WERI-Rb-1 (cell line): ENCODE data around the gene CYB5R3.

ENCODE experiments used
- DNase-seq: peaks from one replicate; pipeline ENCODE4 v3.0.0-alpha.2; 2020
- H3K27ac ChIP-seq: fragments of 250-450 bp; sonication (Bioruptor Pico); 2 replicates; pipeline ENCODE4 v1.5.1; 2020; ENCODE audit warnings: mild to moderate bottlenecking, moderate library complexity
- H3K27me3 ChIP-seq: fragments of 250-450 bp; sonication (Bioruptor Pico); 2 replicates; pipeline ENCODE4 v1.5.1; 2021; ENCODE audit warnings: mild to moderate bottlenecking, low read depth, moderate library complexity; ENCODE audit not compliant: insufficient read depth, severe bottlenecking
- H3K36me3 ChIP-seq: fragments of 250-450 bp; sonication (Bioruptor Pico); 2 replicates; pipeline ENCODE4 v1.5.1; 2020; ENCODE audit warnings: mild to moderate bottlenecking, moderate library complexity
- H3K4me3 ChIP-seq: 2 replicates; pipeline ENCODE4 v1.5.1; 2011; ENCODE audit warnings: low read depth, mild to moderate bottlenecking, control low read depth, low read length
- H3K9me3 ChIP-seq: fragments of 250-450 bp; sonication (Bioruptor Pico); 2 replicates; pipeline ENCODE4 v1.5.1; 2021; ENCODE audit warnings: mild to moderate bottlenecking, moderate library complexity; ENCODE audit not compliant: severe bottlenecking
- TF ChIP-seq, protein P1 (sequence below): IDR thresholded peaks from 2 replicates; pipeline ENCODE4 v1.5.1; 2011; ENCODE audit warnings: low read depth, mild to moderate bottlenecking, control low read depth, inconsistent platforms, low read length

The CYB5R3 gene

DNA sequence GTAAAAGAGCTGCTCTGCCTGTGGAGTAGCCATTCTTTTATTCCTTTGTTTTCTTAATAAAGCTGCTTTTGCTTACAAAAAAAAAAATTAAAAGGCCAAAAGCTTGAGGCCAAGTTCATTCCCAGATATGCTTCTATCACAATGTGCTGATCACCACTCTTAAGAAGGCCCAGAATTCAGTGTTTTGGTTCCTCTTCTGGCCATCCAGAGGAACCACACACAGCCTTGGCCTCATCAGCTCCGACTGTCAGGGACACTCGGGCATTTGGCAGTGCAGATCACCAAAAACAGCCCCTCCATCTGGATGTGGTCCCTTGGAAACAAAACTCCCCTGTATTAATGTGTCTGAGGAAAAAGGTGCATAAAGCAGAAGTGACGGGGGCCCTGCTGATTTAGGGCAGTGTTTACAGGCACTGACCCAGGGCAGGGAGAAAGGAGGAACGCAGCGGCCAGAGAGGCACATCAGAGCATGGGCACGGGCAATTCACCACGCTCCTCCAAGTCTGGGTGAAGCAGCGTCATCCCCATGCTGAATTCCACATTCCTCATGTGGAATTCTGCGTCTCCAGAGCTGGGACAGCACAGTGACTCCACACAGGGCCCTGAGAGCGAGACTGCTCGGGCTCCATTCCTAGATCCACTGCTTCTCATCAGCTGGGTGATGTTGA is 52.2 kb downstream of the CYB5R3 start:
- TF ChIP-seq, protein P1, sequence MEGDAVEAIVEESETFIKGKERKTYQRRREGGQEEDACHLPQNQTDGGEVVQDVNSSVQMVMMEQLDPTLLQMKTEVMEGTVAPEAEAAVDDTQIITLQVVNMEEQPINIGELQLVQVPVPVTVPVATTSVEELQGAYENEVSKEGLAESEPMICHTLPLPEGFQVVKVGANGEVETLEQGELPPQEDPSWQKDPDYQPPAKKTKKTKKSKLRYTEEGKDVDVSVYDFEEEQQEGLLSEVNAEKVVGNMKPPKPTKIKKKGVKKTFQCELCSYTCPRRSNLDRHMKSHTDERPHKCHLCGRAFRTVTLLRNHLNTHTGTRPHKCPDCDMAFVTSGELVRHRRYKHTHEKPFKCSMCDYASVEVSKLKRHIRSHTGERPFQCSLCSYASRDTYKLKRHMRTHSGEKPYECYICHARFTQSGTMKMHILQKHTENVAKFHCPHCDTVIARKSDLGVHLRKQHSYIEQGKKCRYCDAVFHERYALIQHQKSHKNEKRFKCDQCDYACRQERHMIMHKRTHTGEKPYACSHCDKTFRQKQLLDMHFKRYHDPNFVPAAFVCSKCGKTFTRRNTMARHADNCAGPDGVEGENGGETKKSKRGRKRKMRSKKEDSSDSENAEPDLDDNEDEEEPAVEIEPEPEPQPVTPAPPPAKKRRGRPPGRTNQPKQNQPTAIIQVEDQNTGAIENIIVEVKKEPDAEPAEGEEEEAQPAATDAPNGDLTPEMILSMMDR: no peak
- no peaks in the 10 kb centered on the region for H3K9me3 ChIP-seq
- no peak overlapping the region for H3K27ac ChIP-seq
- no peak for DNase-seq
- H3K27me3 ChIP-seq: no peaks in the 10 kb centered on the region
- H3K36me3 ChIP-seq: peaks cover 96% of the 10 kb centered on the region
- H3K4me3 ChIP-seq: no peak overlapping the region

DNA sequence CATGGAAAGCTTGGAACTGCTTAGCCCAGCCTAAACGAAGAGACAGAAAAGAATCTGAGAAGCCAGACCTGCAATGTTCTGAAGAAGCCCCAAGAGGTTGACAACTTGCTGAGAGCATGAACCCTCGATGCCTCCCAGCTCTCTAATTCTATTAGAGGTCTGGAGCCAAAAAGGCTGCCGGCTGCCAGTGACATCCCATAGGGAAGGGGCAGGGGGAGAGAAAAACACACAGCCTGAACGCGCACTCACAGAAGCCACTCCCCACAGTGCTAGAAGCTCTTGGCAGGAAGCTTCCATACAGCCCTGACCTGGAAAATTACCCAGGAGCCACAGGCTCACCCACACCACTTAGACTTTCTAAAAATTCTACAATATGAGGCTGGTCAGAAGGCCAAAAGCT is 52.9 kb downstream of the CYB5R3 start:
- peak overlapping the region; percentile 68 for H3K27ac ChIP-seq
- TF ChIP-seq, protein P1: no peak
- no peak for DNase-seq
- peaks cover 96% of the 10 kb centered on the region for H3K36me3 ChIP-seq
- no peak overlapping the region for H3K4me3 ChIP-seq
- no peaks in the 10 kb centered on the region for H3K9me3 ChIP-seq
- H3K27me3 ChIP-seq: no peaks in the 10 kb centered on the region

DNA sequence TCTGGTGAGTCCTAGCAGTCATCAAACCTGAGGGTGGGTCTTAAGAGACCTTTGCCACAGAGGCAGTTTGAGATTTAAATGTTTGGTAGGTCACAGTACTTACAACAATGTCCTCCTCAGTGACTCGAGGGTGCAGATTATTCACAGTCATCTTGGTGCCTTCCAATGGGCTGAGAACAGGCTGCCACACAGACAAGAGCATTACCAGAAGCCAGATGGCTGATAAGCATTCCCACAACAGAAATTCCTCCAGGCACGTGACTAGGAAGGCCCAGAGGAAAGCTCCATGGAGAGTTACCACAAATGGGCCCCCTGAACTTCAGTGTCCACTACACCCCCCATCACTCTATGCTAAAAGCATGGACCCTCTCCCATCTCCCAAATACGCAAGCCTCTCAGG is 53.8 kb downstream of the CYB5R3 start:
- no peaks in the 10 kb centered on the region for H3K27me3 ChIP-seq
- H3K36me3 ChIP-seq: peaks cover 94% of the 10 kb centered on the region
- H3K9me3 ChIP-seq: no peaks in the 10 kb centered on the region
- H3K4me3 ChIP-seq: no peak overlapping the region
- TF ChIP-seq, protein P1: no peak
- peak overlapping the region; percentile 68 for H3K27ac ChIP-seq
- DNase-seq: peak; percentile 57

DNA sequence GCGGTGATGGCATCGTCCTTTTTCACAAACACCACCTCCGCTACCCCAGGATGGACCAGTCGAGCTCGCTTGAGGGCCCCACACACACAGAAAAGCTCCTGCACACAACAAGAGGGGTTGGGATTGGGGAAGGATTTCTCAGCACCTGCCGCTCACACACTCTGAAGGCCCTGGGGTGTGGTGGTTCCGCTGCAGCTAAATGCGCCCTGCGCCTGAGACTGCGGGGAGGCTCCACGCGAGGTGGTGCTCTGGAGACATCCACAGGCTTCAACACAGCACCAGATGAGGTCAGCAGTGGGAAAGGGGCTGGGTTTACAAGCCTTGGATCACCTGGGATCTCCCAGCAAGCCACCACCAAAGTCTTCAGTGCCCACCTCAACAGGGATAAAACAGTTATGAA is 57.2 kb downstream of the CYB5R3 start:
- no peaks in the 10 kb centered on the region for H3K9me3 ChIP-seq
- H3K27me3 ChIP-seq: no peaks in the 10 kb centered on the region
- no peak overlapping the region for H3K27ac ChIP-seq
- TF ChIP-seq, protein P1: no peak
- H3K4me3 ChIP-seq: no peak overlapping the region
- H3K36me3 ChIP-seq: peaks cover 86% of the 10 kb centered on the region
- no peak for DNase-seq

DNA sequence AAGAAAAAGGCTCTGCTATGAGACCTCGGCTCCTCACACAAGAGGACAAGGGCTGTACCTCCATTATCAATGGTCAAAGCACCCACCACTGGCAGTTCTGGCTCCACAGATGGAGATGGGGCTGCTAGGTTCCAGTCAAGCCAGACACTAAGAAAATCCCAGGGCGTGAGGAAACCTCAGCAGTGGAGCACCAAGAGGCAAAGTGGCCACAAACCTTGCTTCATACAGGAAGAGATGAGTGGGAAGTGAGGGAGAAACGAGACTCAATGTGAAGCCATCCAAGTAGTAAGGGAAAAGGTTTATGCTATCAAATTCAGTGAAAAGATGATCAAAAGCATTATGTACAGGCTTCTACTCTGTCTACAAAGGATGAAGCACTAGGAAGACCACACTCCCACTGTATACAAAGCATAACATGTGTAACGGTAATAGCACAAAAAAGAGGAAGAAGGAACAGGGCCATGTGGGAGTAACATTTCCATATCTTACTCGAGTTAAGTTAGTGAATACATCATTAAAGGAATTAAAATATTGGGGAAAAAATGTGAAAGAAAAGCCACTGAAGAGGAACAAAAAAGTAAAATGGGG is 61.5 kb downstream of the CYB5R3 start:
- DNase-seq: no peak
- peaks cover 77% of the 10 kb centered on the region for H3K36me3 ChIP-seq
- no peak overlapping the region for H3K4me3 ChIP-seq
- H3K9me3 ChIP-seq: no peaks in the 10 kb centered on the region
- TF ChIP-seq, protein P1: no peak
- H3K27me3 ChIP-seq: no peaks in the 10 kb centered on the region
- no peak overlapping the region for H3K27ac ChIP-seq

DNA sequence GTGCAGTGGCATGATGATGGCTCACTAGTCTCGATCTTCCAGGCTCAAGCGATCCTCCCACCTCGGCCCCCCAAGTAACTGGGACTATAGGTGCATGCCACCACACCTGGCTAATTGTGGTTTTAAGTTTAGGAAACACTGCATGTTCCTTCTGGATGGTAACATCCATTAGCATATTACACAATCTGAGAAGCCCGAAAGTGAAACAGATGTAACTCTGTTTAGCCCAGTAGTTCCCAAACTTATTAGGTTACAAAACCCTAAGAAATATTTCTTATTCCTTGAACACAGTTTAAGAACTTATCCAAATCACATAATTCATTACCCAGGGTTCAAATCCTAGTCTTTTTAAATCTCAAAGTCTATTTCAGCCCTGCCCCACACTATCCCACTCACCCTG is 62.8 kb downstream of the CYB5R3 start:
- DNase-seq: no peak
- no peaks in the 10 kb centered on the region for H3K27me3 ChIP-seq
- TF ChIP-seq, protein P1: no peak
- peaks cover 66% of the 10 kb centered on the region for H3K36me3 ChIP-seq
- H3K27ac ChIP-seq: no peak overlapping the region
- no peaks in the 10 kb centered on the region for H3K9me3 ChIP-seq
- no peak overlapping the region for H3K4me3 ChIP-seq
